SKM-1 (cell line): ENCODE data around the gene SHISA2.

Source experiments
- DNase-seq: peaks from one replicate; lab custom pipeline; 2025; ENCODE audit not compliant: unreplicated experiment; lab: John Stamatoyannopoulos, UW

SHISA2 gene

GRCh38 chr13:26050568-26051230 is 1.1 kb downstream of the SHISA2 start:
- no peak for DNase-seq

- DNase-seq, result no peak
Observed at GRCh38 chr13:26048741-26049140, 3.1 kb downstream of the SHISA2 start.

GRCh38 chr13:26047040-26047439 is 4.8 kb downstream of the SHISA2 start:
- no peak for DNase-seq

GRCh38 chr13:26046639-26047038 is 5.2 kb downstream of the SHISA2 start:
- DNase-seq, result no peak

GRCh38 chr13:26045142-26045541 is 6.7 kb downstream of the SHISA2 start:
- DNase-seq, result no peak

GRCh38 chr13:26042785-26043184 is 9.0 kb downstream of the SHISA2 start:
- no peak for DNase-seq

GRCh38 chr13:26041444-26041843 is 10.4 kb downstream of the SHISA2 start:
- no peak for DNase-seq

GRCh38 chr13:26038931-26039475 is 12.8 kb downstream of the SHISA2 start:
- DNase-seq, result no peak

GRCh38 chr13:26037302-26037701 is 14.5 kb downstream of the SHISA2 start:
- no peak for DNase-seq

GRCh38 chr13:26036383-26036782 is 15.4 kb downstream of the SHISA2 start:
- DNase-seq, result no peak

GRCh38 chr13:26034018-26034417 is 17.8 kb downstream of the SHISA2 start:
- no peak for DNase-seq

GRCh38 chr13:26030331-26030730 is 21.5 kb downstream of the SHISA2 start:
- DNase-seq, result no peak

GRCh38 chr13:26029581-26030136 is 22.2 kb downstream of the SHISA2 start:
- DNase-seq, result no peak

GRCh38 chr13:26026211-26026610 is 25.6 kb downstream of the SHISA2 start:
- no peak for DNase-seq

- no peak for DNase-seq
Observed at GRCh38 chr13:26025771-26026170, 26.0 kb downstream of the SHISA2 start.

- no peak for DNase-seq
Observed at GRCh38 chr13:26025196-26025595, 26.6 kb downstream of the SHISA2 start.

GRCh38 chr13:26024558-26024957 is 27.3 kb downstream of the SHISA2 start:
- no peak for DNase-seq

GRCh38 chr13:26022538-26023292 is 29.1 kb downstream of the SHISA2 start:
- DNase-seq, result no peak

- no peak for DNase-seq
Observed at GRCh38 chr13:26021956-26022355, 29.9 kb downstream of the SHISA2 start.

GRCh38 chr13:26021516-26021915 is 30.3 kb downstream of the SHISA2 start:
- DNase-seq, result no peak

- no peak for DNase-seq
Observed at GRCh38 chr13:26020891-26021290, 30.9 kb downstream of the SHISA2 start.
